Measurements from ENCODE around the gene PLEKHF1. TPM values are rescaled to one million over a fixed set of nuclear protein-coding genes. Genes with fewer than 3 reads are reported as not detected.

PLEKHF1 gene
- total RNA-seq, 1 donor from 2014 or later: 0.92 TPM

DNA sequence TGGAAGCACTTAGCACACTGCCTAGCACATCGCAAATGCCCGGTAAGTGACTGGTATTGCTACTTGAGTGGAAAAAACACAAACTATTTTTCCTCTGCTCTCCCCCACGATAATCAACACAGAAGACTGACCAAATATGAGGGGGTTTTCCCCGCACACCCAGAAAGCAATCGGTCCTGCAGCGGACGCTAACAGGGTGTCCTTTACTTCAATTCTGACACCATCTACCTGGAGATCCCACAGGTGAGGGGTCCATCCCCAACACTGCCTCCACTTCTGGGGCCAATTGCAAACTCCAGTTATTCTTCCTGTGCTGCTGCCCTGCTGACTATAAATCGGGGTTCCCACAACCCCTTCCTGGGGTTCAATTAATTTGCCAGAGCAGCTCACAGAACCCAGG lies 26.2 kb upstream of the PLEKHF1 start:
- H3K27ac Mint-ChIP-seq: no peak overlapping the region
- TF ChIP-seq, protein P1, sequence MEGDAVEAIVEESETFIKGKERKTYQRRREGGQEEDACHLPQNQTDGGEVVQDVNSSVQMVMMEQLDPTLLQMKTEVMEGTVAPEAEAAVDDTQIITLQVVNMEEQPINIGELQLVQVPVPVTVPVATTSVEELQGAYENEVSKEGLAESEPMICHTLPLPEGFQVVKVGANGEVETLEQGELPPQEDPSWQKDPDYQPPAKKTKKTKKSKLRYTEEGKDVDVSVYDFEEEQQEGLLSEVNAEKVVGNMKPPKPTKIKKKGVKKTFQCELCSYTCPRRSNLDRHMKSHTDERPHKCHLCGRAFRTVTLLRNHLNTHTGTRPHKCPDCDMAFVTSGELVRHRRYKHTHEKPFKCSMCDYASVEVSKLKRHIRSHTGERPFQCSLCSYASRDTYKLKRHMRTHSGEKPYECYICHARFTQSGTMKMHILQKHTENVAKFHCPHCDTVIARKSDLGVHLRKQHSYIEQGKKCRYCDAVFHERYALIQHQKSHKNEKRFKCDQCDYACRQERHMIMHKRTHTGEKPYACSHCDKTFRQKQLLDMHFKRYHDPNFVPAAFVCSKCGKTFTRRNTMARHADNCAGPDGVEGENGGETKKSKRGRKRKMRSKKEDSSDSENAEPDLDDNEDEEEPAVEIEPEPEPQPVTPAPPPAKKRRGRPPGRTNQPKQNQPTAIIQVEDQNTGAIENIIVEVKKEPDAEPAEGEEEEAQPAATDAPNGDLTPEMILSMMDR (IDR thresholded peaks at IDR 0.05; ENCODE audit: unreplicated experiment): no peak
- H3K4me1 Mint-ChIP-seq: no peaks in the 10 kb centered on the region
- peaks cover 20% of the 10 kb centered on the region for H3K27me3 Mint-ChIP-seq (ENCODE audit: low read depth)
- no peaks in the 10 kb centered on the region for H3K9me3 Mint-ChIP-seq
- no peaks in the 10 kb centered on the region for H3K36me3 Mint-ChIP-seq
- H3K4me3 Mint-ChIP-seq: no peak overlapping the region
- no peak for DNase-seq (ENCODE audit: low spot score in 2 of 2, unreplicated experiment in 2 of 2)

DNA sequence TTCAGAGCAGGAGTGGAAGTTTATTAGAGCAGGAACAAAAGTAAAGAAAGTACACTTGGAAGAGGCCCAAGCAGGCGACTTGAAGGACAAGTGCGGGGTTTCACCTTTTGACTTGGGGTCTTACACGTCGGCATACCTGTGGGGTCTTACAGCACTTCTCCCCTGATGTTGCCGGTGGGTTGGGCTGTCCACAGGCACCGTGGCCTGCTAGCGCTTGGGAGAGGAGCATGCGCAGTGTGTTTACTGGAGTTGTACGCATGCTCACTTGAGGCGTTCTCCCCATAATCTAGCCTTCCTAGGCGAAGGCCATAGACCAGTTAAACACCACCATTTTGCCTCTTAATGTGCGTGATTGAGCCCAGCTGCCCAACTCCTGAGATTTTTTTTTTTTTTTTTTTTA lies 25.0 kb upstream of the PLEKHF1 start:
- H3K27me3 Mint-ChIP-seq (ENCODE audit: low read depth): peaks cover 24% of the 10 kb centered on the region
- H3K36me3 Mint-ChIP-seq: no peaks in the 10 kb centered on the region
- no peaks in the 10 kb centered on the region for H3K4me1 Mint-ChIP-seq
- H3K27ac Mint-ChIP-seq: no peak overlapping the region
- DNase-seq (ENCODE audit: low spot score in 2 of 2, unreplicated experiment in 2 of 2): no peak
- TF ChIP-seq, protein P1 (IDR thresholded peaks at IDR 0.05; ENCODE audit: unreplicated experiment): no peak
- no peak overlapping the region for H3K4me3 Mint-ChIP-seq
- H3K9me3 Mint-ChIP-seq: no peaks in the 10 kb centered on the region

DNA sequence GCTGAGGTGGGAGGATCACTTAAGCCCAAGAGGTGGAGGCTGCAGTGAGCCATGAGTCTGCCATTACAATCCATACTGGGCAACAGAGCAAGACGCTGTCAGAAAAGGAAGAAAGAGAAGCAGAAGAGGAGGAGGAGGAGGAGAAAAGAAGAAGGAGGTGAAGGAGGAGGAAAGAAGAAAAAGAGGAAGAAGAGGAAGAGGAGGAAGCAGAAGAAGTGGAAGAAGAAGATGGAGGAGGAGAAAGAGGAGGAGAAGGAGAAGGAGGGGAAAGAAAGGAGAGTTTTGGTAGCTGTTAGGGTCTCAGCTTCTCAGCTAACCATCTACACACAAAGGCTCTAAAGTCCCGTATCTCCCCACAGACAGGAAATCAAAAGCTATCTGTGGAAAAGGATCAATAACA lies 23.7 kb upstream of the PLEKHF1 start:
- Mint-ChIP-seq H3K9me3 (no peaks in the 10 kb centered on the region), H3K4me1 (peaks cover 8% of the 10 kb centered on the region), H3K4me3 (no peak overlapping the region), H3K27me3 (ENCODE audit: low read depth) (peaks cover 36% of the 10 kb centered on the region), H3K27ac (no peak overlapping the region), H3K36me3 (no peaks in the 10 kb centered on the region)
- TF ChIP-seq, protein P1 (IDR thresholded peaks at IDR 0.05; ENCODE audit: unreplicated experiment): no peak
- no peak for DNase-seq (ENCODE audit: low spot score in 2 of 2, unreplicated experiment in 2 of 2)

DNA sequence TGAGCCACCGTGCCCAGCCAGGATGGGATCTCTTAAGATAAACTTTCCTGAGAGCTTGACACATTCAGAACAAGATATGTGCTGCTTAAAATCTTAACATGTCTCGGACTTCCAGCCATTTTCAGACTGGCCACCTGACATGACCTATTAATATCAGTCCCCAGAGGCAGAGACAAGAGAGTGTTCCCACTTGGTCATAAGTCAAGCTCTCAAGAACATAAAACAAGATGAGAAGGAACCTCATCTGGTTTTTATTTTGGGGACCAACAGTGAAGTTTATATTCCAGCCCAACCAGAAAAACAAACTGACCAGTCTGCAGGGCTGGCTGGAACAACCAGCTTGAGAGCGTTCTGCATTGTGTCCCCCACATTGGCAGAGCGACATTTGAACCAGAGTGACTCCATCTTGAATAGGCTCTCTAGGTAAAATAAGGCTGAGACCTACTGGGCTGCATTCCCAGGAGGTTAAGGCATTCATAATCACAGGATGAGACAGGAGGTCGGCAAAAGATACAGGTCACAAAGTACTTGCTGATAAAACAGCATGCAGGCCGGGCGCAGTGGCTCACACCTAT lies 21.8 kb upstream of the PLEKHF1 start:
- H3K36me3 Mint-ChIP-seq: no peaks in the 10 kb centered on the region
- TF ChIP-seq, protein P1 (IDR thresholded peaks at IDR 0.05; ENCODE audit: unreplicated experiment): no peak
- H3K27ac Mint-ChIP-seq: no peak overlapping the region
- H3K9me3 Mint-ChIP-seq: no peaks in the 10 kb centered on the region
- H3K4me1 Mint-ChIP-seq: peaks cover 8% of the 10 kb centered on the region
- no peak overlapping the region for H3K4me3 Mint-ChIP-seq
- peaks cover 39% of the 10 kb centered on the region for H3K27me3 Mint-ChIP-seq (ENCODE audit: low read depth)
- DNase-seq (ENCODE audit: low spot score in 2 of 2, unreplicated experiment in 2 of 2): no peak

DNA sequence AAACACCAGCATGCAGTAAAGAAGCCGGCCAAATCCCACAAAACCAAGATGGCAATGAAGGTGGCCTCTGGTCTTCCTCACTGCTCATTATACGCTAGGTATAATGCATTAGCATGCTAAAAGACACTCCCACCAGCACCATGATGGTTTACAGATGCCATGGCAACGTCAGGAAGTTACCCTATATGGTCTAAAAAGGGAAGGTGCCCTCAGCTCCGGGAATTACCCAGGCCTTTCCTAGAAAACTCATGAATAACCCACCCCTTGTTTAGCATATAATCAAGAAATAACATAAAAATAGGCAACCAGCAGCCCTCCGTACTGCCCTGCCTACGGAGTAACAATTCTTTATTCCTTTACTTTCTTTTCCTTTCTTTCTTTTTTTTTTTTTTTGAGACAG lies 21.1 kb upstream of the PLEKHF1 start:
- DNase-seq (ENCODE audit: low spot score in 2 of 2, unreplicated experiment in 2 of 2): no peak
- H3K4me3 Mint-ChIP-seq: no peak overlapping the region

More for the DNA sequence above, 21.1 kb upstream of the PLEKHF1 start:
- Mint-ChIP-seq H3K4me1 (peaks cover 8% of the 10 kb centered on the region), H3K9me3 (no peaks in the 10 kb centered on the region), H3K27me3 (ENCODE audit: low read depth) (peaks cover 39% of the 10 kb centered on the region), H3K27ac (no peak overlapping the region), H3K36me3 (no peaks in the 10 kb centered on the region)
- TF ChIP-seq, protein P1 (IDR thresholded peaks at IDR 0.05; ENCODE audit: unreplicated experiment): no peak

Measured in mesothelial cell of epicardium (in vitro differentiated cells).